ENCODE measurements around the gene C5orf22. TPM values are rescaled to one million over a fixed set of nuclear protein-coding genes. Genes with fewer than 3 reads are reported as not detected.
A peak's percentile ranks its signal among the peaks of the same experiment; 100 is the strongest.

C5orf22 gene
- total and polyA plus RNA-seq, 2 of the 13 experiments (the other 11 are each of a cell fraction or from before 2014, with no cell fraction given), result 14.0 to 21.5 TPM

GRCh38 chr5:31531888-31532547 is at the start of gene C5orf22, which contains the start of gene DROSHA (continued):
- TF ChIP-seq ZNF687 (CRISPR knock-in tag; IDR thresholded peaks at IDR 0.05) (peak; percentile 78), SOX13 (IDR thresholded peaks at IDR 0.05) (no peak), SOX13 (CRISPR knock-in tag; conservative IDR thresholded peaks at IDR 0.05 in 1 of 2, IDR thresholded peaks at IDR 0.05 in 1 of 2) (no peak), MXI1 (IDR thresholded peaks at IDR 0.05; ENCODE audit: borderline replicate concordance, low read depth, low read length) (peak; percentile 51; the same call in 1 of the 3 replicates), THRA (CRISPR knock-in tag; IDR thresholded peaks at IDR 0.05; ENCODE audit: borderline replicate concordance) (no peak; the same call in 1 of the 2 replicates), HOMEZ (CRISPR knock-in tag; IDR thresholded peaks at IDR 0.05; ENCODE audit: low read depth) (0 out of 2 replicates have a peak, but pooled peaks have one; percentile 15), ATF3 (CRISPR knock-in tag; IDR thresholded peaks at IDR 0.05) (peak; percentile 7; the same call in 1 of the 2 replicates), ZNF703 (CRISPR knock-in tag; IDR thresholded peaks at IDR 0.05; ENCODE audit: borderline replicate concordance) (no peak), GABPA (IDR thresholded peaks at IDR 0.05; ENCODE audit: low read depth, low read length) (peak; percentile 86), GABPA (CRISPR knock-in tag; IDR thresholded peaks at IDR 0.05; ENCODE audit: low read depth) (peak; percentile 96), FOXK1 (CRISPR knock-in tag; IDR thresholded peaks at IDR 0.05; ENCODE audit: borderline replicate concordance, low read depth) (peak; percentile 23; the same call in 1 of the 2 replicates), ZNF430 (CRISPR knock-in tag; IDR thresholded peaks at IDR 0.05) (no peak), ZFP62 (CRISPR knock-in tag; IDR thresholded peaks at IDR 0.05) (no peak), BCL6 (CRISPR knock-in tag; IDR thresholded peaks at IDR 0.05) (0 out of 2 replicates have a peak, but pooled peaks have one; percentile 17), ARID5B (CRISPR knock-in tag; IDR thresholded peaks at IDR 0.05) (no peak)
